GM18508 (cell line): Measurements from ENCODE around the gene CDC42BPB.

Experiments
- ATAC-seq: cut with Tn5 transposase; IDR thresholded peaks from one replicate; pipeline ENCODE4 v1.9.1; 2021; ENCODE audit warnings: moderate number of reproducible peaks; ENCODE audit not compliant: insufficient read depth, unreplicated experiment

The CDC42BPB gene

GRCh38 chr14:102888748-102889147 is 168.6 kb downstream of the CDC42BPB start:
- ATAC-seq: no peak

GRCh38 chr14:102885737-102886447 is 171.5 kb downstream of the CDC42BPB start:
- no peak for ATAC-seq

DNA sequence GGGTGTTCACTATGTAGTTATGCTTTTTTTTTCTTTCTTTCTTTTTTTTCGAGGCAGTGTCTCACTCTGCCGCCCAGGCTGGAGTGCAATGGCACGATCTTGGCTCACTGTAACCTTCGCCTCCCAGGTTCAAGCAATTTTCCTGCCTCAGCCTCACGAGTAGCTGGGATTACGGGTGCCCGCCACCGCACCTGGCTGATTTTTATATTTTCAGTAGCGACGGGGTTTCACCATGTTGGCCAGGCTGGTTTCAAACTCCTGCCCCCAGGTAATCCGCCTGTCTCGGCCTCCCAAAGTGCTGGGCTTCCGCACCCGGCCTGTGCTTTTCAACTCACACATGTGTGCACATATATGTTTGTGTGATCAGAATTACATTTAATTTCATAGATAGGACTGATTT is 173.8 kb downstream of the CDC42BPB start:
- ATAC-seq: no peak

- ATAC-seq: no peak
Measured at GRCh38 chr14:102883089-102883541, 174.2 kb downstream of the CDC42BPB start.
